Midbrain (tissue), 1 donor: ENCODE measurements around the gene SLC45A1.

ENCODE experiments used
- DNase-seq: peaks from one replicate; lab custom pipeline; 2025; lab: John Stamatoyannopoulos, UW

The SLC45A1 gene

DNA sequence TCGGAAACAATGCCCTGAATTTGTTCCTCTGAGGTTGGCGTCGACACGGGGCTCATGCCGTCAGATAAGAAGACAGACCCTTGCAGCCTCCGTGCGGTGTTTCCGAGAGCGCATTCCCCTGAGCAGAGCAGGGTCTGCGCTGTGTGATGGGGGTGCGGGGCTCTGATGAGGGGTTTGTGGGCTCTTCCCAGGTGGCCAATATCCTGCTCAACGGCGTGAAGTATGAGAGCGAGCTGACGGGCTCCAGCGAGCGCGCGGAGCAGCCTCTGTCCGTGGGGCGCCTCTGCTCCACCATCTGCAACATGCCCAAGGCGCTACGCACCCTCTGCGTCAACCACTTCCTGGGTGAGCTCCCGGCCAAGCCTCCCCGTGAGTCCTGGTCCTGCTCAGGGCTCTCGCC lies 17.3 kb downstream of the SLC45A1 start:
- no peak for DNase-seq

GRCh38 chr1:8337776-8338525 lies 20.0 kb downstream of the SLC45A1 start:
- no peak for DNase-seq

- DNase-seq = no peak
Measured at GRCh38 chr1:8338526-8339202, 20.8 kb downstream of the SLC45A1 start.

DNA sequence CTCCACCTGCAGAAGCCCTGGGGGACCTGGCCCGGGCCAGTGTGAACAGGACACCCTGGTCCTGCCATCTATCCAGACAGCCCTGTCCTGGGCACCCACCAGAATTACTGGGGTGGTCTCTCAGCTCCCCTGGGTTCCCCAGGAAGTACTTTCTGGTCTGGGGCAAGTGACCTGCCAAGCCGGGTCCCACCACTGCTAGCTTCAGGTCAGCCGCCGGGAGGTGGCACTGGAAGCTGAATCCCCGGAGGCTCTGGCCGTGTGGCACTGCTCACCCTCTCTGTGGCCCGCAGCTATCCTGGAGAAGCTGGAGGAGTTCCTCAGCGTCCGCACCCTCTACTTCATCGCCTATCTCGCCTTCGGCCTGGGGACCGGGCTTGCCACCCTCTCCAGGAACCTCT lies 21.3 kb downstream of the SLC45A1 start:
- no peak for DNase-seq

- no peak for DNase-seq
Measured at GRCh38 chr1:8340448-8340847, 22.5 kb downstream of the SLC45A1 start.

GRCh38 chr1:8342325-8342724 lies 24.4 kb downstream of the SLC45A1 start:
- DNase-seq = no peak

GRCh38 chr1:8343044-8343443 lies 25.1 kb downstream of the SLC45A1 start:
- no peak for DNase-seq

DNA sequence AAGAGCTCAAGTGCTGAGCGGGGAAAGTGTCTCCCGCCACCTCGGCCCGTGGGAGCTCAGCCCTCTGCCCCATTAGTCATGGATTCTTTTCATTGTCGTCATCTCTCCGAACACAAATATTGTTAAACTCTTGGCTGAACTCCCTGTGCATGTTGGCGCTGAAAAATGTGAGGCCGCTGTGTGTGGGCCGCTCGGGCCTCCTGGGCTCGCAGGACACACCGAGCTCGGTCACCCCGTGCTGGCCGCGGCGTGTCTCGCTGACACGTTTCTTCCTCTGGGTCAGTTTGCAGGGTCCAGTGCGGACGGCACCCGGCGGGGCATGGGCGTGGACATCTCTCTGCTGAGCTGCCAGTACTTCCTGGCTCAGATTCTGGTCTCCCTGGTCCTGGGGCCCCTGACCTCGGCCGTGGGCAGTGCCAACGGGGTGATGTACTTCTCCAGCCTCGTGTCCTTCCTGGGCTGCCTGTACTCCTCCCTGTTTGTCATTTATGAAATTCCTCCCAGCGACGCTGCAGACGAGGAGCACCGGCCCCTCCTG lies 25.6 kb downstream of the SLC45A1 start:
- DNase-seq = peak; percentile 47

- DNase-seq = no peak
Measured at GRCh38 chr1:8344893-8345507, 27.1 kb downstream of the SLC45A1 start.

- DNase-seq = no peak
Measured at GRCh38 chr1:8345621-8346415, 27.9 kb downstream of the SLC45A1 start.

DNA sequence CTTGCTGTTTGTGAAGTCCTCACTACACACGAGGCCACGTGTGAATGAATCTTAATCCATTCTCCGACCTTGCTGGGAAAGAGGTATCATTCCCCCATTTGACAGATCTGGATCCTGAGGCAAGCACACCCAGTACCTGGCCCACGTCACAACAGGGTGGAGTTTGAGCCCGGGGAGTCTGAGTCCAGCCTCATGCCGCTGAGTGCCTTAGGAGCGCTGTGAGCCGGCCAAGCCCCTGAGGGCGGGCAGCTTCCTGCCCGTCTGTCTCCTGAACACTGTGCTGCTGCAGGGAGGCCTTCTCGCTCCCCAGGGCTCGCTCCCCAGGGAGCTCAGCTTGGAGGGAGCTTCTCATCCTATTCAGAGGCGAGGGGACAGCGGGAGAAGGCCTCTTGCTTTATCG lies 29.7 kb downstream of the SLC45A1 start:
- no peak for DNase-seq

GRCh38 chr1:8348047-8348776 lies 30.3 kb downstream of the SLC45A1 start:
- DNase-seq = no peak

- peak; percentile 29 for DNase-seq
Measured at GRCh38 chr1:8348777-8349472, 31.0 kb downstream of the SLC45A1 start.

GRCh38 chr1:8349473-8349865 lies 31.6 kb downstream of the SLC45A1 start:
- DNase-seq = no peak

GRCh38 chr1:8349961-8350360 lies 32.0 kb downstream of the SLC45A1 start:
- DNase-seq = no peak

DNA sequence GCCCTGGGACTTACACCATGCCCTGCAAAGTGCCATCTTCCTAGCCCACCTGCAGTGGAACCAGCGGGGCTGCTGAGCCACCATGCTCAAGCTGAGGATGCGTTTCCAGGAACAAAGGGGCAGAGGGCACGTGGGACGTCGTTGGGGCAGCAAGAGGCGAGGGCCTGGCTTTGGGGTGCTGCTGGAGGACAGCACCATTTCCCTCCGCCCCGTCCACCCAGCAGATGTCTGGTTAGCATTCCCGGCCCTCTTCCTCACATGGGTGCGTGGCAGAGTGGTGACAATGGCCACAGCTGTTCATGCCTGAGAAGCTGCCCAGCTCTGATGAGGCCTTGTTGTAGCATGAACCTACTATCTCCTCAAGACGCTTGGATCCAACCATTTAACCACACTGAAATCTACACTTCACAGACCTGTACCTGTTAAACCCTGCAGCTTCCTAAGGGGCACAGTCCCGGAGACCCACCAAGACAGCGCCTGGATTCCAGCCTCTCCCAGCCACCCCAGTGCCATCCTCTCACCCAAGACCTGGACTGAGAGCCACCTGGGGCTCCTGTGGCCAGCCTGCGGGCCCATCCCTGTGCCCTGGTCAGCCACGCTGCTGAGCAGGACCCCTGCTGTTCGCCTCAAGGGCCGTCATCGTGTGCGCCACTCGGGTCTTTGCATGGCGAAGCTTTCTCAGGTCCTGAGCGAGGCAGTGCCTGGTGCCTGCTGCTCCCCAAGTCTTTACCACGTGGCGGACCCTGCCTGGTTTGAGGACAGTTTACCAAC lies 33.2 kb downstream of the SLC45A1 start:
- DNase-seq = no peak

DNA sequence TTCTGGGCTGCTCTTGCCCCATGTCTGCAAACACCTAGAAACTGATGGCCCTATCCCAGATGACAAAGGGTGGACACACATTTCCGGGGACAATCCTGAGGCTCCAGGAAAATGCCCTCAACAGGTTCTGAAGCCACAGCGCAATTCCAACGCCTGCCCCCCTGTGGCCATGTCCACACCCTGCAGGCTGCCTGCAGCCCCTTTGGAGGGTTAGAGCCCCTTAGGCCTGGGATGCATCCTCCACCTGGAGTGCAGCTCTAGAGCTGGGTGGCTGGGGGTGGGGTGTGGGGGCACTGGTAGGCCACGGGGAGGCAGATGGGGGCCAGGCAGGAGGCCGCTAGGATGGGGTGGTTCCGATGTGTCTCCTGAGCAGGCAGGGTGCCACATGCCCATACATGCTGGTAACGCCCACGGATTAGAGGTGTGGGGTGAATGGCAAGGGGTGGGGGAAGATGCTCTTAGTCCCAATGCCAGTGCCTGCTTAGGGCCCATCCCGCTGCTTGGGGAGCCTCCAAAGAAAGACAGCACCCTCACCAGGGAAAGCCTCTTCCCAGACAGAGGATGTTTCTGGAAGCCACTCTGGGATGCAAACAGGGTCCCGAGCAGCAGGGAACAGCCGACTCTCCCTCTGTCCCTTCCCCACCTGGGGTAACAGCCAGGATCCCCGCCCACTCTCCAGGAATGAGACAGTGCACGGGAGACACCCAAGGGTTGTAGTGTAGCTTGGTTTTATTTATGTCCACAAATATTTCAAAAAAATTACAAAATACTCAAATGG lies 34.0 kb downstream of the SLC45A1 start:
- no peak for DNase-seq

DNA sequence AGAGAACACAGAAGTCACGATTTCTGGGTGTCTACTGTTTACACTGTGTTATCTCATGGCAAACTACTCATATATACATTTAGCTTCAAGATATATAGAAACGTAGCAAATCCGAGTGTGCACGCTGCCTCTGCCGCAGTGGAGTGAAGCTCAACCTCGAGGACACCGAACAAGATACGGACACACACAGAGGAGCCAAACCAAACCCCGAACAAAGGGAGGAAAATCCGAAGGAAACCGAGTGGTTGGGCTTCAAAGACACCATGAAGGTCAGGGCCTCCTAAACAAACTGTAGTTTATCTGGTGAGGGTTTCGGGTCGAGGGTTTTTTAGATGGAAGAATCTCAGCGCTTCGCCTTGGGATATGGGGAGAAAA lies 34.5 kb downstream of the SLC45A1 start:
- DNase-seq = no peak
